Skin of body (tissue), 1 donor: ENCODE data around the gene CTSD. TPM values are rescaled to one million over a fixed set of nuclear protein-coding genes. Genes with fewer than 3 reads are reported as not detected.

Experiments used
- total RNA-seq: library from RNA; depleted of rRNA; stranded (reverse); fragments of >200 nt; gene quantifications from one replicate; pipeline ENCODE4 v1.2.3, GENCODE V29; 2014

CTSD gene
- total RNA-seq, 1 donor from 2014 or later: 118 TPM

Other genes starting within 250 kb of the CTSD start
- 1.8 TPM for gene DUSP8, start 191.7 kb downstream of the CTSD start, total RNA-seq
- 0.30 TPM for gene KRTAP5-1, start 178.6 kb downstream of the CTSD start, total RNA-seq
- gene KRTAP5-2, start 165.6 kb downstream of the CTSD start, total RNA-seq: 3.1 TPM
- 1.3 TPM for gene KRTAP5-3, start 155.5 kb downstream of the CTSD start, total RNA-seq
- gene KRTAP5-4, start 141.8 kb downstream of the CTSD start, total RNA-seq: 0.79 TPM
- 1.5 TPM for gene KRTAP5-5, start 134.2 kb downstream of the CTSD start, total RNA-seq
- gene KRTAP5-6, start 66.7 kb downstream of the CTSD start, total RNA-seq: not detected
- gene IFITM10, start 13.3 kb downstream of the CTSD start, total RNA-seq: 0.99 TPM
- gene SYT8, start 71.1 kb upstream of the CTSD start, total RNA-seq: 6.7 TPM
- gene TNNI2, start 75.1 kb upstream of the CTSD start, total RNA-seq: 322 TPM
- 18.5 TPM for gene LSP1, start 89.2 kb upstream of the CTSD start, total RNA-seq
- gene PRR33, start 128.0 kb upstream of the CTSD start, total RNA-seq: 0.20 TPM
- gene TNNT3, start 155.8 kb upstream of the CTSD start, total RNA-seq: 428 TPM
- gene MRPL23, start 183.4 kb upstream of the CTSD start, total RNA-seq: 20.5 TPM
- gene H19, start 233.9 kb upstream of the CTSD start, total RNA-seq: 7,961 TPM